LNCaP clone FGC (cell line): Measurements from ENCODE around the gene ANP32E.

Experiments used
- DNase-seq: peaks from one replicate; pipeline ENCODE4 v3.0.0-alpha.2; 2011; ENCODE audit warnings: low read depth
- H3K4me3 ChIP-seq: 2 replicates; pipeline ENCODE4 v1.5.1; 2011; ENCODE audit warnings: mild to moderate bottlenecking, low read depth, low read length, control low read depth
- CTCF ChIP-seq: IDR thresholded peaks from 2 replicates; pipeline ENCODE4 v1.5.1; 2012; ENCODE audit warnings: mild to moderate bottlenecking; ENCODE audit not compliant: control insufficient read depth, insufficient read depth; ENCODE audit errors: extremely low read depth

ANP32E gene

GRCh38 chr1:150273311-150273710 is 37.4 kb upstream of the ANP32E start:
- no peak for TF ChIP-seq CTCF
- DNase-seq: no peak
- no peak overlapping the region for H3K4me3 ChIP-seq

- TF ChIP-seq CTCF: no peak
- no peak for DNase-seq
- H3K4me3 ChIP-seq: no peak overlapping the region
Observed at GRCh38 chr1:150271291-150271959, 35.5 kb upstream of the ANP32E start.

GRCh38 chr1:150269451-150269850 is 33.5 kb upstream of the ANP32E start:
- DNase-seq: no peak
- TF ChIP-seq CTCF: no peak

GRCh38 chr1:150268705-150269403 is 32.9 kb upstream of the ANP32E start, which contains the start of gene APH1A:
TSS of gene APH1A (minus strand) at chr1:150269016. CDS start at chr1:150268810, 206 bp downstream.
- H3K4me3 ChIP-seq: peak within 1 kb of the TSS; percentile 98
- peak; percentile 84 for DNase-seq
- no peak for TF ChIP-seq CTCF

More at GRCh38 chr1:150269451-150269850, 33.5 kb upstream of the ANP32E start:
- H3K4me3 ChIP-seq: peak overlapping the region; percentile 98

GRCh38 chr1:150268340-150268704 is 32.4 kb upstream of the ANP32E start:
- peak overlapping the region; percentile 98 for H3K4me3 ChIP-seq
- DNase-seq: no peak
- TF ChIP-seq CTCF: no peak

GRCh38 chr1:150267896-150268295 is 32.0 kb upstream of the ANP32E start:
- TF ChIP-seq CTCF: no peak
- no peak for DNase-seq
- peak overlapping the region; percentile 98 for H3K4me3 ChIP-seq

GRCh38 chr1:150263549-150263948 is 27.6 kb upstream of the ANP32E start:
- H3K4me3 ChIP-seq: no peak overlapping the region
- no peak for DNase-seq
- TF ChIP-seq CTCF: no peak
